Prostate gland (tissue), 2 donors: ENCODE data around the gene SENP8. TPM values are rescaled to one million over a fixed set of nuclear protein-coding genes. Genes with fewer than 3 reads are reported as not detected.

ENCODE experiments used
- DNase-seq: peaks from one replicate; pipeline ENCODE4 v3.0.0-alpha.2; 2019; ENCODE audit warnings: low spot score
- H3K27ac ChIP-seq, 2 donors: fragments of 200-600 bp; sonication (generic); 2 replicates each; pipeline ENCODE4 v1.5.1; 2017 to 2019
- H3K27me3 ChIP-seq: fragments of 200-600 bp; sonication (generic); replicated peaks from 2 replicates; pipeline ENCODE4 v1.5.1; 2019; ENCODE audit not compliant: insufficient read depth
- H3K36me3 ChIP-seq, 2 donors: fragments of 200-600 bp; sonication (generic); 1 replicate in 1 of 2; 2 replicates in 1 of 2; pipeline versions ENCODE4 v1.5.1 to v1.8.1; 2017 to 2019
- H3K4me1 ChIP-seq: fragments of 200-600 bp; sonication (generic); replicated peaks from 2 replicates; pipeline ENCODE4 v1.5.1; 2019
- H3K4me3 ChIP-seq, 2 donors: fragments of 200-600 bp; sonication (generic); 2 replicates each; pipeline ENCODE4 v1.5.1; 2017 to 2019
- H3K9me3 ChIP-seq: fragments of 200-600 bp; sonication (generic); 2 replicates; pipeline ENCODE4 v1.5.1; 2017
- POLR2A ChIP-seq: fragments of 450-650 bp; IDR thresholded peaks from one replicate; pipeline ENCODE4 v1.6.1; 2016; ENCODE audit warnings: antibody characterized with exemption, mild to moderate bottlenecking
- POLR2AphosphoS5 ChIP-seq: sonication (generic); formaldehyde crosslinking; IDR thresholded peaks from one replicate; pipeline ENCODE4 v1.6.1; 2017; ENCODE audit warnings: antibody characterized with exemption
- WGBS: methylation state at CpG from one replicate; pipeline ENCODE4 v1.1.5; 2018; 5-methylcytosine and 5-hydroxymethylcytosine counted together
- intact Hi-C: fragments of 100-400 bp; cut with DNase I; formaldehyde crosslinking; loops from one replicate; pipeline ENCODE4 v1.14.2; 2022
- total RNA-seq, 2 donors: library from RNA; depleted of rRNA; stranded (reverse); fragments of >200 nt; gene quantifications; one replicate each; pipeline ENCODE4 v1.1.0, GENCODE V29; 2016
- TF ChIP-seq, protein P1 (sequence below), 4 experiments: fragments of 200-600 bp in 2 of 4; fragments of 450-650 bp in 2 of 4; sonication (generic) in 2 of 4; IDR thresholded peaks; 1 replicate in 3 of 4; 2 replicates in 1 of 4; pipeline ENCODE4 v1.5.1; 2016 to 2019; ENCODE audit warnings: antibody characterized with exemption in 4 of 4, mild to moderate bottlenecking in 2 of 4, moderate library complexity in 2 of 4

Gene SENP8
- total RNA-seq, 2 donors from 2014 or later = 3.3 to 5.9 TPM

DNA sequence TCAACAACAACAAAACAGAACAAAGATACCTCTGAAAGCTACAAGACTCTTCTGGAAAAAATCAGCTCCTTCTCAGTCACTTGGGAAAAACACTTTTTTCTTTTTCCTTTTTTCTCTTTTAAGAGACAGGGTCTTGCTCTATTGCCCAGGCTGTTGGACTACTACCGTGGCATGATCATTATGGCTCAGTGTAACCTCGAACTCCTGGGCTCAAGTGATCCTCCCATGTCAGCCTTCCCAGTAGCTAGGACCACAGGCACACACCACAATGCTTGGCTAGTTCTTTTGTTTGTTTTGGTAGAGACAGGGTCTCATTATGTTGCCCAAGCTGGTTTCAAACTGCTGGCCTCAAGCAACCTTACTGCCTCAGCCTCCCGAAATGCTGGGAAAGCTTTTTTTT is 13.1 kb upstream of the SENP8 start:
- TF ChIP-seq, protein P1, sequence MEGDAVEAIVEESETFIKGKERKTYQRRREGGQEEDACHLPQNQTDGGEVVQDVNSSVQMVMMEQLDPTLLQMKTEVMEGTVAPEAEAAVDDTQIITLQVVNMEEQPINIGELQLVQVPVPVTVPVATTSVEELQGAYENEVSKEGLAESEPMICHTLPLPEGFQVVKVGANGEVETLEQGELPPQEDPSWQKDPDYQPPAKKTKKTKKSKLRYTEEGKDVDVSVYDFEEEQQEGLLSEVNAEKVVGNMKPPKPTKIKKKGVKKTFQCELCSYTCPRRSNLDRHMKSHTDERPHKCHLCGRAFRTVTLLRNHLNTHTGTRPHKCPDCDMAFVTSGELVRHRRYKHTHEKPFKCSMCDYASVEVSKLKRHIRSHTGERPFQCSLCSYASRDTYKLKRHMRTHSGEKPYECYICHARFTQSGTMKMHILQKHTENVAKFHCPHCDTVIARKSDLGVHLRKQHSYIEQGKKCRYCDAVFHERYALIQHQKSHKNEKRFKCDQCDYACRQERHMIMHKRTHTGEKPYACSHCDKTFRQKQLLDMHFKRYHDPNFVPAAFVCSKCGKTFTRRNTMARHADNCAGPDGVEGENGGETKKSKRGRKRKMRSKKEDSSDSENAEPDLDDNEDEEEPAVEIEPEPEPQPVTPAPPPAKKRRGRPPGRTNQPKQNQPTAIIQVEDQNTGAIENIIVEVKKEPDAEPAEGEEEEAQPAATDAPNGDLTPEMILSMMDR (IDR thresholded peaks at IDR 0.05) = no peak
- TF ChIP-seq POLR2A (no peak), POLR2AphosphoS5 (no peak)
- no peaks in the 10 kb centered on the region for H3K4me1 ChIP-seq
- no peaks in the 10 kb centered on the region for H3K27me3 ChIP-seq
- no peak for DNase-seq
- no peak overlapping the region for H3K4me3 ChIP-seq
- no peak overlapping the region for H3K27ac ChIP-seq
- no peaks in the 10 kb centered on the region for H3K36me3 ChIP-seq
- WGBS = 94% methylated on average over 3 of the region's 3 CpGs
- intact Hi-C loops = no loop called here
- no peaks in the 10 kb centered on the region for H3K9me3 ChIP-seq

DNA sequence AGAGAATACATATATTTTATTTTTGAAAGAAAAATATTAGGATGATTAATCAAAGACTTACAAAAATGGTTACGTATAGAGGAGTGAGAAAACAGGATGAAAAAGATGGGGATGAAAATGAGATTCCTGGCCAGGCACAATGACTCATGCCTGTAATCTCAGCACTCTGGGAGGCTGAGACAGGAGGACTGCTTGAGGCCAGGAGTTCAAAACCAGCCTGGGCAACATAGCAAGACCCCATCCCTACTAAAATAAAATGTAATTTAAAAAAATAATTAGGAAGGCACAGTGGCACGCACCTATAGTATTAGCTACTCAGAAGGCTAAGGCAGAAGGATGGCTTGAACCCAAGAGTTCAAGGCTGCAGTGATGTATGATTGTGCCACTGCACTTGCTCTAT is 12.1 kb upstream of the SENP8 start:
- no peaks in the 10 kb centered on the region for H3K9me3 ChIP-seq
- H3K27ac ChIP-seq = no peak overlapping the region
- 95% methylated on average over 2 of the region's 2 CpGs for WGBS
- TF ChIP-seq POLR2A (no peak), POLR2AphosphoS5 (no peak)
- TF ChIP-seq, protein P1 (IDR thresholded peaks at IDR 0.05) = no peak
- no peak for DNase-seq
- H3K27me3 ChIP-seq = no peaks in the 10 kb centered on the region
- intact Hi-C loops = no loop called here
- no peak overlapping the region for H3K4me3 ChIP-seq
- H3K4me1 ChIP-seq = no peaks in the 10 kb centered on the region
- no peaks in the 10 kb centered on the region for H3K36me3 ChIP-seq

DNA sequence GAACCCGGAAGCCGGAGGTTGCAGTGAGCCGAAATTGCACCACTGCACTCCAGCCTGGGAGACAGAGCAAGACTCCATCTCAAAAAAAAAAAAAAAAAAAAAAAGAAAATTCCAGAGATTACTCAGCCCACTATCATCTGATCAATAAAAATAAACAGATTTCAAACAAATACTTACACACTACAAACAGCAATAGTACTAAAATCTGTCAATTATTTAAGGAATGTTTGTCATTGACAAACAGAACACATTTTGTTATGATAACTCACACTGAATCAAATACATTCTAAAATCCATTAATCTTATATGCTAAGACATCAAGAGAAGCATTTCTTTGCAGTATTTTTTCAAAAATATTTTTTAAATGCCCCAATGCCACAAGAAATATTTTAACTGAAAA is 7.8 kb upstream of the SENP8 start:
- H3K27me3 ChIP-seq = no peaks in the 10 kb centered on the region
- DNase-seq = no peak

DNA sequence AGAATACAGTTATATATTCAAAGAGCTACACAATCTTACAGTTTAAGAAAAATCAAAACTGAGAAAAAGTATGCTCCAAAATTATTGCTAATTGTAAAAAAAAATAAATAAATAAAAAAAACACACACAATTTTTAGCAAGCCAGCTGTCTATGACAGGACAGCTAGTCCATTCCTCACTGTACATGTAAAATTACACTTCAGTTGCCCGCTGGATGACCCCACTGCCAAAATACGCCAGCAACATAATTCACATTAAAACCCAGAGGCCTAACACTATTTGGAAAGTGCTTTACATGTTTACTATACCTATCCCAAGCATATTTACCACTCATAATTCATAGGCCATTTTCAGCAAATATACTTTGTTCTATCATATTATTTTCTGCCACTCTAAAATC is 6.1 kb upstream of the SENP8 start:
- no peak for DNase-seq
- intact Hi-C loops = loop anchor here (10.0 kb wide), 1 partner anchor 113 kb away; no protein-coding TSS in a partner anchor
- no peak overlapping the region for H3K27ac ChIP-seq
- H3K27me3 ChIP-seq = no peaks in the 10 kb centered on the region
- WGBS = 22% methylated on average over 2 of the region's 2 CpGs
- peaks cover 7% of the 10 kb centered on the region for H3K4me1 ChIP-seq
- H3K36me3 ChIP-seq = no peaks in the 10 kb centered on the region
- no peaks in the 10 kb centered on the region for H3K9me3 ChIP-seq
- H3K4me3 ChIP-seq = no peak overlapping the region
- no peak for TF ChIP-seq POLR2AphosphoS5
- TF ChIP-seq, protein P1 (IDR thresholded peaks at IDR 0.05) = no peak
- no peak for TF ChIP-seq POLR2A

More for the DNA sequence above, 7.8 kb upstream of the SENP8 start:
- intact Hi-C loops = loop anchor here (10.0 kb wide), 1 partner anchor 114 kb away; no protein-coding TSS in a partner anchor
- Histone ChIP-seq H3K36me3 (no peaks in the 10 kb centered on the region), H3K4me1 (peaks cover 7% of the 10 kb centered on the region), H3K9me3 (no peaks in the 10 kb centered on the region), H3K4me3 (no peak overlapping the region), H3K27ac (no peak overlapping the region)
- no peak for TF ChIP-seq POLR2AphosphoS5
- TF ChIP-seq, protein P1 (IDR thresholded peaks at IDR 0.05) = no peak
- TF ChIP-seq POLR2A = no peak
- 93% methylated on average over 3 of the region's 3 CpGs for WGBS

DNA sequence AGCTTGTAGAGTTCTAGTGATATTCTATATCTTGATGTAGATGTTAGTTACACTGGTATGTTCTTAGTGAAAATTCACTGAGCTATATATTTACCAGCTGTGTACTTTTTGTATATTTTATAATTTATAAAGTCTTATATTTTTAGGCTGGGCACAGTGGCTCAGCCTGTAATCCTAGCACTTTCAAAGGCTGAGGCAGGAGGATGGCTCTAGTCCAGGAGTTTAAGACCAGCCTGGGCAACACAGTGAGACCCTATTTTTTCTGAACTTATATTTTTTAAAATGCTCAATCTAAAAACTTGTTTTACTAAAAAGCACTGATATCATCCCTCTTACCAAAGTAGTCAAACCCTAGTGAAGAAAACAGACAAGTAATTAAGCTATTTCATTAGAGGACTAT is 5.4 kb upstream of the SENP8 start:
- Histone ChIP-seq H3K9me3 (no peaks in the 10 kb centered on the region), H3K4me3 (no peak overlapping the region), H3K27me3 (no peaks in the 10 kb centered on the region), H3K4me1 (peaks cover 7% of the 10 kb centered on the region), H3K27ac (no peak overlapping the region), H3K36me3 (no peaks in the 10 kb centered on the region)
- no peak for DNase-seq
- TF ChIP-seq, protein P1 (IDR thresholded peaks at IDR 0.05) = no peak
- TF ChIP-seq POLR2A (no peak), POLR2AphosphoS5 (no peak)
- intact Hi-C loops = loop anchor here (10.0 kb wide), 1 partner anchor 112 kb away; no protein-coding TSS in a partner anchor
